ENCODE measurements around the gene PRKCB.
"Not testable (repeated sequence)": the region's sequence is repeated elsewhere in the genome, so short reads cannot be mapped to it uniquely, and the experiment has no call there.

PRKCB gene

GRCh38 chr16:24108090-24108489, 272.3 kb downstream of the PRKCB start:
- not testable (repeated sequence) for DNase-seq

- no peak for DNase-seq
These were observed 276.0 kb downstream of the PRKCB start for GRCh38 chr16:24111724-24112302.

GRCh38 chr16:24113115-24113745, 277.4 kb downstream of the PRKCB start:
- no peak for DNase-seq

GRCh38 chr16:24114876-24115275, 279.1 kb downstream of the PRKCB start:
- no peak for DNase-seq

- DNase-seq, result no peak
These were observed 280.4 kb downstream of the PRKCB start for GRCh38 chr16:24116046-24116776.

GRCh38 chr16:24116989-24117388, 281.2 kb downstream of the PRKCB start:
- no peak for DNase-seq

GRCh38 chr16:24117680-24118079, 281.9 kb downstream of the PRKCB start:
- no peak for DNase-seq

- DNase-seq, result no peak
These were observed 282.5 kb downstream of the PRKCB start for GRCh38 chr16:24118126-24118821.

GRCh38 chr16:24119807-24120206, 284.0 kb downstream of the PRKCB start:
- DNase-seq, result no peak

GRCh38 chr16:24123275-24123674, 287.5 kb downstream of the PRKCB start:
- no peak for DNase-seq

- no peak for DNase-seq
These were observed 288.5 kb downstream of the PRKCB start for GRCh38 chr16:24124291-24124690.

GRCh38 chr16:24125214-24125613, 289.4 kb downstream of the PRKCB start:
- no peak for DNase-seq

- DNase-seq, result no peak
These were observed 293.7 kb downstream of the PRKCB start for GRCh38 chr16:24129412-24129918.

GRCh38 chr16:24130494-24131085, 294.8 kb downstream of the PRKCB start:
- DNase-seq, result no peak

- DNase-seq, result no peak
These were observed 295.5 kb downstream of the PRKCB start for GRCh38 chr16:24131294-24131693.

- DNase-seq, result no peak
These were observed 296.4 kb downstream of the PRKCB start for GRCh38 chr16:24132048-24132796.

- no peak for DNase-seq
These were observed 297.0 kb downstream of the PRKCB start for GRCh38 chr16:24132797-24133155.

GRCh38 chr16:24135624-24136565, 300.1 kb downstream of the PRKCB start:
- no peak for DNase-seq

- DNase-seq, result no peak
These were observed 302.2 kb downstream of the PRKCB start for GRCh38 chr16:24138024-24138423.

GRCh38 chr16:24138575-24138974, 302.8 kb downstream of the PRKCB start:
- no peak for DNase-seq

- DNase-seq, result no peak
These were observed 303.5 kb downstream of the PRKCB start for GRCh38 chr16:24139282-24139681.

All from femur (tissue), 1 donor.